GM19328 (cell line): ENCODE data around the gene RCCD1.
A peak's percentile ranks its signal among the peaks of the same experiment; 100 is the strongest.
"Not testable (repeated sequence)": the region's sequence is repeated elsewhere in the genome, so short reads cannot be mapped to it uniquely, and the experiment has no call there.

ENCODE experiments used
- ATAC-seq: cut with Tn5 transposase; IDR thresholded peaks from one replicate; pipeline ENCODE4 v1.9.1; 2021; ENCODE audit warnings: mild to moderate bottlenecking, moderate library complexity; ENCODE audit not compliant: unreplicated experiment

Gene RCCD1

DNA sequence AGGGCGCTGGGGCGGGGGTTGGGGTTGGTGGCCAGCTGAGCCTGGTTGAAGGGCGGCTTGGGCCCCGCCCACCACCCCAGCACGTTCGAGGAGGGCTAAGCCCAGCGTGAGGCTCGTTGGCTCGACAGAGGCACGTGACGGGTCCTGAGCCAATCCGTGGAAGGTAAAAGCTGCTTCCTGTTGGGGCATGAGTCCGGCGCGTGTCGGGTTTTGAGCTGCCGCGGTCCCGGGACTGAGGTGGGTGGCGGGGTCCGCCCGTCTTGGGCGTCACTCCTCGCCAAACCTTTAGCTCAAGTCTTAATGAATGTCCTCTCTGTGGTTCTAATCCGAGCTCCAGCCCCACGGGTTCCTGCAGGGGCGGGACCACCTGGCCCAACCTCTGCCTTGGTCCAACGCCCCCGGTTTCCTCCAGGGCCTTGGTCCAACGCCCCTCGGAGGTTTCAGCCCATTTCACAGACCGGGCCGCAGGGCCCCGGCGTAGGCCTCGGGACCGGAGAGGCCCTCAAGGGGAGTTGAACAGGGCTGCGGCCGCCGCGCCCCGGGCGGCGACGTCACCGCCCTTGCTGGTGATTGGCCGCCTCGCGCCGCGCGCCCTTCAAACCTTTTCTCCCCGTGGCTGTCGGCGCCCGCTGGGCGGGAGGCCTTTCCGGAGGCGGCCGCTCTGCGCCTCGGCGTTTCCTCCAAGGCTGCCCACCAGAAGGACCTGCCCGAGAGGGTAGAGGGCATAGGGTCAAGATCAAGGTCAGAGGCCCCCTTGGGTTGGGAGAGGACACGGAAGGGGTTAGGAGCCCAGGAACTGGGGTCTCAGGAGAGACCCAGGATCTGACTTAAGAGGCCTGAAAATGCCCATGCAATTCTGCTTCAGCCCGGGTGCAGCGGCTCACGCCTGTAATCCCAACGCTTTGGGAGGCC lies at the start of gene RCCD1:
Gene RCCD1, plus strand, starts transcription at position 173 of the 912 bp plus-strand sequence. CDS start 1,851 bp downstream, outside the sequence.
- ATAC-seq: peak; percentile 92

GRCh38 chr15:90905306-90906180 lies 49.1 kb upstream of the RCCD1 start:
- ATAC-seq: no peak

DNA sequence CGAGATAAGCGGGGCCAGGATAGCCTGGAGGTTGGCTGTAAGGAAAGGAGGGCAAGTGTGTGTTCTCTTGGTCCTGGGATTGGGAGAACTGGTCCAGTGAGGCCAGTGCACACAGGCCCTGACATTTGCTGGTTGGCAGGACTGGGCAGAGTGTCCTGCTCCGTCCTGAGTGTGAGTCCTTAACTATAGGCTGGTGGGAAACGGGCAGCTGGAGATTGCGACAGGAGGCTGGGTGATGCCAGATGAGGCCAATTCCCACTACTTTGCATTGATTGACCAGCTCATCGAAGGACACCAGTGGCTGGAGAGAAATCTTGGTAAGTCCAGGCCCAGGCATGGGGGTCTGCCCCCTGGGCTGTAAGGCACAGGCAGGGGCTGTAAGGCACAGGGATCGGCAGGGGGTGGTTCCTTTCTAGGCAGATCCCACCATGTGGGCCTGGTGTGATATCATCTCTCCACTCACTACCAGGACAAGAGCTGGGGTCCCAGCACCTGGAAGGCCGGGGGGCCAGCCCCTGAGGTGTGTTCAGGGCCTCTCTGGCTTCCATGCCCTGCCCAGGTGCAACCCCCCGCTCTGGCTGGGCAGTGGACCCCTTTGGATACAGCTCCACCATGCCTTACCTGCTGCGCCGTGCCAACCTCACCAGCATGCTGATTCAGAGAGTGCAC lies 48.4 kb upstream of the RCCD1 start:
- no peak for ATAC-seq

DNA sequence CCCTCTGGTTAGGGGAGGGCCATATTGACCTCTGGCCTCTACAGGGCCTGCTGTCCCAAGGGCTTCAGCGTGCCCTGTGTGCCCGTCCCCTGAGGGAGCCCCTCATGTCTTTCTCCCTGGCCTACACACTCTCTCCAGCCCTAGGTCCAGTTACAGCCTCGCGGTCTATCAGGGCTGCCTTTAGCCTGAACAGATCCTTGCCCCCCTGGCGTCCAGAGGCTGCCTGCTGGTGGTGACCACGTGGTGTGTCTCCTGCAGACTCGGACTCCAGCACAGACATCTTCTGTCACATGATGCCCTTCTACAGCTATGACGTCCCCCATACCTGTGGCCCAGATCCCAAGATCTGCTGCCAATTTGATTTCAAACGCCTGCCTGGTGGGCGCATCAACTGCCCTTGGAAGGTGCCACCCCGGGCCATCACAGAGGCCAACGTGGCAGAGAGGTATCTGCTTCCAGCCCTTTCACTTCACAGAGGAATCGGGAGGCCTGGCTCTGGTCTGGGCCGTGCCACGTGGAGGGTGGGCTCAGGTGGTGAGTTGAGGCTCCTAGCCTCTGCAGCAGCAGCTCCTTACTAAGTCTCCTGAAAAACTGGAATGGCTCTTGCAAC lies 47.5 kb upstream of the RCCD1 start:
- no peak for ATAC-seq

DNA sequence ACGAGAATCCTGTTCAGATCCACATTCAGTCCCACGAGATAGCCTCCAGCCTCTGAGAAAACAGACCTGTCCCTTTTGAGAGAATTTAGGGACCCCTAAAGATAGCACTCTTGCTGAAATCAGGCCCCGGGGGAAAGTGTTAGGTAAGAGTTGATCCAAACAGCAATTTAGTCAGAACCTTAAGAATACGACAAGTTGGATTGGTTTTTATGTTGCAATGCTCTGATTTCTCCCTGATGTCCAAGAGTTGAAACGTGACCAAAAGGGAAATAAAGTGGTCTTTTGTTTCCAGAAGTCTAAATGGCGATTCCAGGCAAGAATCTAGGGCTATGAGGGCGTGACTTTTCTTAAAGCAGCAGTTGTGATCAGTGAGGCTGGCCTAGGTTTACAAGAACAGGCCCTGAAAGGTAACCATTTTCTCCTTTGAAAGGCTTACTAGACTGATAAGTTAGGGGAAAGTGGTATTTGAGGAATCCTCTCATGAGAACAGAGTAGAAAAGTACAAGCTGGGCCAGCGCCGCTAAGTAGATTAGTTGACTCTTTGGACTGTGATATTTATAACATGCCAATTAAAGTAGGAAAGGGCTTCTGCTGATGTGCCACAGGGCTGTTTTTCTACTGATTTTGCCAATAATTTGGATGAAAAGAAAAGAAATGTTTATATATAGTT lies 46.7 kb upstream of the RCCD1 start:
- no peak for ATAC-seq

GRCh38 chr15:90909449-90909848 lies 45.2 kb upstream of the RCCD1 start:
- not testable (repeated sequence) for ATAC-seq

GRCh38 chr15:90909976-90910375 lies 44.7 kb upstream of the RCCD1 start:
- no peak for ATAC-seq

DNA sequence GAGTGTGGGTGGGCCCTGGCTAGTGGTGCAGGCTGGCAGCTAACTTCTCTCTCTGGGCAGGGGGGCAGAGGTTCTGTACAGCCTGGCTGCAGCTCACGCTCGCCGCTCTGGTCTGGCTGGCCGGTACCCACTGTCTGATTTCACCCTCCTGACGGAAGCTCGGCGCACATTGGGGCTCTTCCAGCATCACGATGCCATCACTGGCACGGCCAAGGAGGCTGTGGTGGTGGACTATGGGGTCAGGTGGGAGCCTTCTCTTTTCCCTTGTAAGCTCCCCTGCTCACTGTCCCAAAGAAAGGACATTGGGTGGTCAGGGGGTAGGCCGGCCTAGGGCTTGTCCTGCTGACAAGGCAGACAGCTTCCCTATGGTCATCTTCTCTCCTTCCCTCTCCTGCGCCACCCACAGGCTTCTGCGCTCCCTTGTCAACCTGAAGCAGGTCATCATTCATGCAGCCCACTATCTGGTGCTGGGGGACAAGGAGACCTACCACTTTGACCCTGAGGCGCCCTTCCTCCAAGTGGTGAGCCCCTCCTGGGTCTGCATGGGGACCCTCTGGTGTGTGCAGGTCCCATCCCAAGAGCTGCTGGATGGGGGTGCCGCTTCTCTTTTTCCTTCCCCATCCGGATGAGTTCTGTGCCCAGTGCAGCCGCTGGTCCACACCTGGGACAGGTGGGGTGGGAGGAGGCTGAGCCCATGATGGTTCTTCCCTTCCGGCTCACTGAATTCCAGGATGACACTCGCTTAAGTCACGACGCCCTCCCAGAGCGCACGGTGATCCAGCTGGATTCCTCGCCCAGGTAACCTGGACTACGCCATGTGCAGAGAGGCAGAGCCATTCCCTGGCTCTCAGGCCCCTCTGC lies 44.0 kb upstream of the RCCD1 start:
- no peak for ATAC-seq

GRCh38 chr15:90911302-90911623 lies 43.4 kb upstream of the RCCD1 start:
- no peak for ATAC-seq

- ATAC-seq: no peak
These were observed 42.5 kb upstream of the RCCD1 start for GRCh38 chr15:90911906-90912769.

DNA sequence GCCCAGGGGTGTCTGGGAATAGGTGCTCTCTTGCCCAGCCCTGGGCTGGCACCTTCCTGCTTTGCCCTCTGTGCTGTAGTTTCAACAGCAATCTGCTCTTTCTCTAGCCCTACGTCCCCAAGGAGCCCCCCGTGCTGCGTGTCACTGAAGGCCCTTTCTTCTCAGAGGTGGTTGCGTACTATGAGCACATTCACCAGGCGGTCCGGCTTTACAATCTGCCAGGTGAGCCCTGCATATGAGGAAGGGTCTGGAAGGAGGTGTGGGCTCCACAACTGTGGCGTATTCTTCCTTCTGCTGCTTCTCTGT lies 42.0 kb upstream of the RCCD1 start:
- ATAC-seq: no peak

GRCh38 chr15:90913398-90913944 lies 41.2 kb upstream of the RCCD1 start:
- no peak for ATAC-seq

GRCh38 chr15:90914305-90915080 lies 40.2 kb upstream of the RCCD1 start:
- no peak for ATAC-seq

GRCh38 chr15:90915216-90915807 lies 39.4 kb upstream of the RCCD1 start:
- ATAC-seq: no peak

- no peak for ATAC-seq
These were observed 38.8 kb upstream of the RCCD1 start for GRCh38 chr15:90915808-90916440.

DNA sequence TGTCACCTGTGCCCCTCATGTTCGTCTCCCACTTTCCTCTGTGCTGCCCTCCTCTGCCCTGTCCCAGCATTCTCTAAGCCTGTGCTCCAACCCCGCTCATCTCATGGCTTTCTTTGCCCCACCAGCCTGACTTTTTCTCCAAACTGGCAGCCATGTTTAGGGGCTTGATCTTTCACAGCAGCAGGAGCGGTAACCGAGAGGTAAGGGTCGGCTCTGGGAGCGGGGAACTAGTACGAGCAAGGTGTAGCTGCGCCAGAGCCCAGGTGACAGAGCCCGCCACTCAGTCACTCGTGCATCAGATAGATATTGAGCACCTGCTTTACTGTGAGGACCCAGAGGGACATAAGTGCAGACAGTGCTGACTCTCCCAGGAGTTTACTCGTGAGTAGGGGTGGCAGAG lies 38.2 kb upstream of the RCCD1 start:
- no peak for ATAC-seq

GRCh38 chr15:90917569-90917968 lies 37.1 kb upstream of the RCCD1 start:
- no peak for ATAC-seq
